ENCODE measurements around the gene DPEP3.
A peak's percentile ranks its signal among the peaks of the same experiment; 100 is the strongest.
"Not testable (repeated sequence)": the region's sequence is repeated elsewhere in the genome, so short reads cannot be mapped to it uniquely, and the experiment has no call there.

The DPEP3 gene

DNA sequence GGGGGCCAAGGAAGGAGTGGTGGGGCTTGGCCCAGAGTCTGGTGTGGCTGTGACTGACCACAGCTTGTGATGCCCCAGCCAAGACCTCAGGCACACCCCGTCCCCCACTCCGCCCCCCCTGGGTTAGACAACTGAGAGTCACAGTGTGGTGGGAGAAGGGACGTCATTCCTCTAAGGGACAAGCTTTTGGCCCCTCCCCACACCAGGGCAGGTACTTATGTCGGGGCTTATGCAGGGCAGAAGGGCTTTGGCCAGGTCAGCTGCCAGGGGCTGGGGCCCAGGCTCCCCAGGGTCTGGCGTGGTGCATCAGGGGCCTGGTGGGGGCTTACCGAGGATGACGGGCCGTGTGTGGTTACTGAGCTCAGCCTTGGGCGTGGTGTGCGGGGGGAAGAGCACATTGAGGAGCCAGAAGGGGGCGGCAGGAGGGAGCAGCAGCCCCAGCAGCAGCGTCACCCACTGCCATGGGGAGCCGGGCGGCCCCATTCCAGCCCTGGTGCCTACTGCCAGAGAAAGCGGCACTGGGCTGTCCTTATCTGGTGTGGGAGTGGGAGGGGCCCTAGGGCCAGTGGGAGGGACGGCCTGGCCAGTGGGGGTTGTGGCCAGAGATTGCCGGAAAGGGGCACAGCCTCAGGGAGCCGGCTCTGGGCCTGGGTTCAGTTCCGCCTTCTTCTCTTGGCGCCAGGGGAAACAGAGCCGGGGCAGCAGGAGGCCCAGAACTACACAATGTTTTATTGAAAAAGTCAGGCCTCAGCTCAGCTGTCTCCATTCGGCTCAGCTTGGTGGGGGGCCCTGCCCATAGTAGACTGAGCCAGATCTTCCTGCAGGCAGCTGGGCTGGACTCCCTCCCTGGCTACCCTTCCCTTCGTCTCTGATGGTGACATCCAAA, 36.4 kb downstream of the DPEP3 start, which contains the start of gene LCAT:
Gene LCAT (minus strand): TSS at position 502 of the 886 bp plus-strand sequence. CDS start 19 bp downstream, at position 483.
- DNase-seq: no peak

GRCh38 chr16:67943256-67943618, 37.1 kb downstream of the DPEP3 start:
- DNase-seq: no peak

DNA sequence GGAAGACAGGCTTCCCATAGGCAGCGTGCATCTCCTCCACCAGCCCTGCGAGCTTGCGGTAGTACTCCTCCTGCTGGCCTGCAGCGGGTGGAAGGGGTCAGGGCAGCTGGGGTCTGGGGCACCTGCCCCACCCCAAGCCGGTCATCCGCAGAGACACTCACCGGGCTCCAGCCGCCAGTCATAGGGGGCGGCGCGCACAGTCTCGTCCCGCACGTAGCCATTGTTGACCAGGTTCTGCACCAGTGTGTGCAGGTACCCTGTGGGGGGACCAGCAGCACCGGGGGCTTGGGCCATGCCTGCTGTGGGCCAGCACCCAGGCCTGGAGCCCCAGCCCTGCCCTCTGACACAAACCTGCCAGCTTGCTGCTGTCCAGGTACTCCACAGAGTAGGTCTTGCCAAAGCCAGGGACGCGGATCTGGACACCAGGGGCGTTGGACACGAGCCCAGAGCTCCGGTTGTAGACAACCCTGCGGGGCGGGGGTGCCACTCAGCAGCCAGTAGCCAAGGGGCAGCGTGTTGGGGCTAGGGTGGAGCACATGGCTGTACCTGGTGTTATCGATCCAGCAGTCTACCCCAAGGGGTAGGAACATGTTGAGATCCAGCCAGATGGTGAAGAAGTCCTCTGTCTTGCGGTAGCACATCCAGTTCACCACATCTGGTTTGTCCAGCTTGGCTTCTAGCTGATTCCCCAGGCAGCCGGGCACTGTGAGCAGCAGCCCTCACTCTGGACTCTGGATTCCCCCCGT, 37.6 kb downstream of the DPEP3 start:
- DNase-seq: no peak

- peak; percentile 60 for DNase-seq
Observed at GRCh38 chr16:67942200-67942509, 38.1 kb downstream of the DPEP3 start.

DNA sequence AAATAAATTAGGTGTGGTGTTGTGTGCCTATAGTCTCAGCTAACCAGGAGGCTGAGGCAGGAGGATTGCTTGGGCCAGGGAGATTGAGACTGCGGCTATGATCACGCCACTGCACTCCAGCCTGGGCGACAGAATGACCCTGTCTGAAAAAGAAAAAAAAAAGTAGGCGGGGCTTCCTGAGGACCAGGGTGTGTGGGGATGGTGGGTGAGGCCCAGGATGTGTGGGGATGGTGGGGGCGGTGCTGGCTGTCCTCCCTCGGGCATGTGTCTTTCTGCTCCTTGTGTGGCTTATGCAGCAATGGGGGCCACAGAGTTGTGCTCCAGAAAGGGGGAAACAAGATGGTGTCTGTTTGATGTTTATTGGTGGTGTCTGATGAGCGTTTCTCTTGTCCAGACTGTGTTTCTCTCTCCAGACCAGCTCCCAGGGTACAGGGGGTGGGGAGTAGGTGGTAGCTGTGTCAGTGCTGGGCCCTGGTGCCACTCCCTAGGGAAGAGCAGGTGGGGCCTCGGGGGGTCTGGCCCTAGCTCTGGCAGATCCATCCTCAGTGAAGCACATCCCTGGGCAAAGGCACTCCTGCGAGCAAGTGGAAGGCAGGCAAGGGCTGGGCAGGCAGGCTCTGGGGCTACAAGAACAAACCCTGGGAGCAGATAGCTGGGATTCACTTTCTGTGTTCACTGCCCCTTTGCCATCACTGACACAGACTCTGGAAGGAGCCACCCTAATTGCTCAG, 38.7 kb downstream of the DPEP3 start:
- DNase-seq: no peak

DNA sequence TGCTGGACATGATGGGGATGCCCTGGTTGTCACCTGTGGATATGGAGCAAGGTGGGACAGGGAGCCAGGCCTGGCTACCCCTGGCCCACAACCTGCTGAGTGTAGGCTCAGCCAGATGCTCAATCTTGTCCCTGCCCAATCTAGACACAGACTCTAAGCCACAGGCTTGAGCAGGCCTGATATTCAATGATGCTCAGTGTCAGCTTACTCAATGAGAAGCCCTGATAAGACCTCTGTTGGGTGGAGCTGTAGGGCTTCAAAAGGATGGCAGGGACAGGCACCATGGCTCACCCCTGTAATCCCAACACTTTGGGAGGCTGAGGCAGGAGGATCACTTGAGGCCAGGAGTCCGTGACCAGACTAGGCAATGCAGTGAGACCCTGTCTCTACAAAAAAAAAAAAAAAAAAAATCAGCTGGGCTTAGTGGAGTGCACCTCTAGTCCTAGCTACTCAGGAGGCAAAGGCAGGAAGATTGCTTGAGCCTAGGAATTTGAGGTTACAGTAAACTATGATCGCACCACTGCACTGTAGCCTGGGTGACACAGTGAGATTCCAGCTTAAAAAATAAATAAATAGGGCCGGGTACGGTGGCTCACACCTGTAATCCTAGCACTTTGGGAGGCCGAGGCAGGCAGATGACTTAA, 39.7 kb downstream of the DPEP3 start:
- no peak for DNase-seq

DNA sequence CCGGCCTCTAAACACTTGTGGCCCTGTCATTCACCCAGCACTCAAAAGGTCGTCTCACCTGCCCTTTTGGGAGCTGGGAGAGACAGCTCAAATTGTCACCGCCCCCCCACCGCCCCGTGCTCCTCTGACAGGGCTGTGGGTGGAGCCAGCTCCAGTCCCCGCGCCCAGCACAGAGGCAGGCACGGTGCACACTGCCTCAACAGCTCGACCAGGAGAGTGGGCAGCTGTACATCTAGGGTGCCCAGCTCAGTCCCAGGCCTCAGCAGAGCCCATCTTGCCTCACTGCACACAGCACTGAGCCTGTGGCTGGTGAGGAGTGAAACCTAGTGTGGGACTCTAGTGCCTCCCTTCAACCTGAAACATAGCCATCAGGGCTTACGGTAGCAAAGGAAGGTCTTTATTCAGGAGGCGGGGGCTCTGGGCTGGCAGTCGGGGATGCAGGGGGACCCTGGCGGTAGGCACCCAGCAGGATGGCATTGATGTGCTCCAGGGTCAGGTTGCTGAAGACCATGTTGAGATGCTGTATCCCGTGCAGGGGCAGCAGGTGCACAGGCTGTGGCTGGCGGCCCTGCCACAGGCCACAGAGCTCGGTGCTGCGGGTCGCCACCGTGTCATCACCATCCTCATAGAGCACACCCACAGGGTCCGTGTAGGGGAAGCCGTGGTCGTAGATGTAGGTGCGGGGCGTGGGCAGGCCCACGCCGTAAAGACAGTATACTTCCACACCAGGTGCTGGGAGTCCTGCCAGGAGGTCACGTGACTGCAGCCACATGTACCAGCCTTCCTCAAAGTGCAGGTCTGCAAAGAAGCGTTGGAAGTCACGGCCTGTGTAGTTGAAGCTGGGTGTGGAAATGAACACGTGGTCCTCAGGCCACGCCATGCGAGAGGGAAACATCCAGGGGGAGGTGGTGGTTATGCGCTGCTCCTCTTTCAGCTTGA, 40.5 kb downstream of the DPEP3 start:
- no peak for DNase-seq

- DNase-seq: not testable (repeated sequence)
Observed at GRCh38 chr16:67937713-67938112, 42.6 kb downstream of the DPEP3 start.

- DNase-seq: no peak
Observed at GRCh38 chr16:67936880-67937605, 43.3 kb downstream of the DPEP3 start.

DNA sequence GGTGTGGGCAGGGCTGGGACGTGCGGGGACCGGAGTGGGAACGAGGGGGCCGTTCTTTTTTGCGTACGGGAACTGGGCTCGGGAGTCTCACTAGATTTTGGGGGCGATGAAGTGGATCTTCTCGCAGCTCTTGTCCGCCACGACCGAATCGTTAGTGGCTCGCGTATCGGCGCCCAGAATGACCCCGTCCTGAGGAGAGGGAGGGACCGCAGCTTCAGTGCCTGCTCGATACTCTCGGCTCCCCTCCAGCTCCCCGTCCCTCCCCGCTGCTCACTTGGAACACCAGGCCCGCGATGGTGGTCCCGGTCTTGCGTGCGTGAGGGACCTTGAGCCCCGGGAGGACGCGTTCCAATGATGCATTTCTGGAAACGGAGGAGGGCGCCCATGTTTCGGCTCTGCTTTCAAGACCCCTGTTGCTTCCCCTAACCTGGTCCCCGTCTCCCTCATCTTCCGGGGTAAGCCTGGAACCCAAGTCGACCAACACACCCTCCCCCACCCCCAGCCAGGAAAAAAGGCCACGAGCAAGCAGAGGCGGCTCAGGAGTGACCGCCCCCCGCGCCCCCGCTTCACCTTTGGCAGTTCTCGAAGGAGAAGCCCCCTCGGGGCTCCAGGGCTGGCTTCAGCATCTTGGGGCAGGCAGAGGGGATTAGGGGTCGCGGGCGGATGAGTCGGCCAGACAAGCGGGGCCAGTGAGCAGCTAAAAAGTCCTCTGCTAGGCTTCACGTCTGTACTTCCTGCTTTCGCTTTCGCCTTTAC, 44.0 kb downstream of the DPEP3 start, which contains the start of gene PSMB10:
Gene PSMB10 (minus strand): TSS at position 727 of the 756 bp plus-strand sequence. CDS start 101 bp downstream, at position 626.
- peak; percentile 57 for DNase-seq

DNA sequence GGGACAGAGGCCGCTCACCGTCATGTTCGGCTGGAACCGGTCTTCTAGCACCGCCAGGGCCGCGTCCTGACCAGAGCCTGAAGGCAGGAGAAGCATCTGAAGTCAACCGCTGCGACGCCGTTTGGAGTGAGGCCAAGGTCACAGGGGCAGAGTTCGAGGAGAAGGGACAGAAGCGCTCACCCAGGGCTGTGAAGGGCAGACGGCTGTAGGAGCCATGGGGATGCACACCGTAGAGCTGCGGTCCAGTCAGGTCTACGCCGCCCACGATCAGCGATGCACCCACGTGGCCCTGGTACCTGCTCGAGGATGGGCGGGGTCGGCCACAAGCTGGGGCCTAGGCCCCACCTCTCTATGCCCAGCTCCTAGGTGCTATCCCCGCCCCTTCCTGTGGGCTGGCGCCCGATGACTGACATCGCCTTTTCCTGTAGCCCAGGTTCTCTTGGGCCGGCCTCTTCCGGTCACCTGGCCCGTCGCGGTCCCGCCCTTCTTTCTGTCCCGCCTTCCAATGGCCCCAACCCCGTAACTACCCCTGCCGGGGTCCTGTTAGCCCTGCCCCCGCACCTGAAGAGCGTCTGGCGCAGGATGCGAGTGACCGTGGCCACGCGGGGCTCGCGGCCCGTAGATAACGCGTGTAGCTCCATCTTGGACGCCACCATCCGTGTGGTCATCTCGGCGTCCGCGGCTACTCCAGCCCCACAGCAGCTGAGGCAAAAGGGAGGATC, 44.7 kb downstream of the DPEP3 start:
- peak; percentile 95 for DNase-seq

GRCh38 chr16:67935101-67935401, 45.2 kb downstream of the DPEP3 start:
- DNase-seq: no peak

- no peak for DNase-seq
Observed at GRCh38 chr16:67934306-67935100, 45.8 kb downstream of the DPEP3 start.

GRCh38 chr16:67933805-67934204, 46.5 kb downstream of the DPEP3 start:
- DNase-seq: no peak

GRCh38 chr16:67932462-67932840, 47.8 kb downstream of the DPEP3 start:
- DNase-seq: no peak

DNA sequence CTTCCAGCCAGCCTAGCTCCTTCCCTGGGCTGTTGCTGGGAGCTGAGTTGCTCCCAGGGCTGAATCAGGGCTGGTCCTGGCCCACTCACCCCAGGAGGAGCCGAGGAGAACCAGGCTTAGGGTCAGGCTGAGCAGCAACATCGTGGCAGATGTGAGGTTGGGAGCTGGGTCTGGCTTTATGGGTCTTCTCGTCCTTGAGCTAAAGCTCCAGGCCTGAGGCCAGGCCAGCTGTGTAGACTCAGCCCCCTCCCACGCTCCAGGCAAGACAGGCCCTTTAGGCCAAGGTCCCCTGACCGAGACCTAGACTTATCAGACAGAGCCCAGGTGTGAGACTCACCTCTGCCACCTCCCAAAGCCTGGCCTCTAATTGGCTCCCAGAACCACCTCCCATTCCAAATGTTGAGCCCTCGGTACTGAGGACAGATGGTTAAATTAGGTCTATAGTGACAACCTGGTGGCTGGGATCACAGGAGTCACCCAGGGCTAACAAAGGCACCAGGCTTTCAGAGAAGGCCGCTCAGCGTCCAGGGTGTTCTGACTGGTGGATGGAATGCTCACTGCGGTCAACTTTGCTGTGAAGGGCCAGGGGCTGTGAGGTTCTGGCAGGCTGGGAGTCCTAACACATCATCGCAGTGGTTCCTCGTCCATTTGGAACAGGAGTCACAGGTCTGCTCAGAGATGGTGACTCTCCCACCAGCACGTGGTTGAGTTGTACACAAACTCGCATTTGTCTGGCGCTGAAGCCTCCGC, 48.4 kb downstream of the DPEP3 start, which contains the start of gene CTRL:
Gene CTRL (minus strand): TSS at position 151 of the 750 bp plus-strand sequence. CDS start 10 bp downstream, at position 141.
- no peak for DNase-seq

DNA sequence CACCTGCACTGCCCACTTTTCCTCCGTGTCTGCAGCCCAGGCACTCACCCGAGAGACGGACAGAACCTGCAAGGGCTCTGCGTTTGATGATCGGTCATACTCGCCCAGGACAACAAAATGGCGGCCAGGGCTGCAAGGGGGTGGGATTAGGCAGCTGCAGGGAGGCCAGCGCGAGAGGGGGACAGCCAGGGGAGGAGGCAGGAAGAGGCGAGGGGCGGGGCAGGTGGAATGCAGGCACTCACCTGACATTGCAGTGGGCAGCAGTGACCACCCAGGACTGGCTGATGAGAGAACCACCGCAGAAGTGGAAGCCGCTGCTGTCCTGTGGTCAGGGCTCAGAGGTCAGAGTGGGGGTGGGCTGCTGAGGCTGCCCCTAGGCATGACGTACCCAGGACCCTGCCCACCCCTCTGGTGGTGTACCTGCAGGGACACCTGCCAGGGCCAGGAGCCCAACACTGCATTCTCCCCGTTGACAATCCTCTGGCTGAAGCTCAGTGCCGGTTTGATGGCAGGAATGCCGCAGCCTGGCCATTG, 49.6 kb downstream of the DPEP3 start:
- no peak for DNase-seq

DNA sequence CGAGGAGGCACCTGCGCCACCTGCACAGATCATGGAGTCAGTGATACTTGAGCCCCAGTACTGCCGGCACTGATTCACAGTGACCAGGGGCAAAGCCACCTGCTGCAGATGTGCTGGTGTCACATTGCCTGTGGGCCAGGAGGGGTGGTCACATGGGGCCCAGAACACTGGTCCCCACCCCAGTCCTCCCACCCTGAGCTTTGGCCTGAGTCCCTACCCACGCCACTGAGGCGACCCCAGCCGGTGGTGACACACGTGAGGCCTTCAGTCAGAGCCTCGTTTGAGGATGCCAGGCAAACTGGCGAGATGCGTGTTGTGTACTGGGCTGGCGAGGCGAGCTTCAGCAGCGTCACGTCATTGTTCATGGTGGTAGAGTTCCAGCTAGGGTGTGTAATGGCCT, 50.1 kb downstream of the DPEP3 start:
- DNase-seq: no peak
